Panc1 (cell line): ENCODE data around the gene FBXL22. TPM values are rescaled to one million over a fixed set of nuclear protein-coding genes. Genes with fewer than 3 reads are reported as not detected.

ENCODE experiments used
- ATAC-seq: fragments of 200-7000 bp; cut with Tn5 transposase; 2 replicates; pipeline ENCODE4 v1.9.1; 2020; ENCODE audit warnings: mild to moderate bottlenecking, moderate library complexity
- BruUV-seq: library from RNA; stranded (reverse); fragments of 400-500 nt; replicated peaks from 2 replicates; lab custom pipeline; 2021; lab: Mats Ljungman, UMichigan
- CTCF ChIA-PET: fragments of 300-600 bp; sonication (Branson Sonifier 250); formaldehyde crosslinking; loops from one replicate; lab custom pipeline; 2022; ENCODE audit warnings: antibody characterized with exemption; lab: Charles Lee
- POLR2A ChIA-PET: fragments of 300-600 bp; sonication (Branson Sonifier 250); formaldehyde crosslinking; loops from one replicate; lab custom pipeline; 2022; ENCODE audit warnings: antibody characterized with exemption; lab: Charles Lee
- DNase-seq: peaks from one replicate; pipeline ENCODE4 v3.0.0-alpha.2; 2010; ENCODE audit warnings: low read depth, low spot score
- H3K27ac ChIP-seq: 2 replicates; pipeline ENCODE4 v1.5.1; 2011; ENCODE audit warnings: mild to moderate bottlenecking, low read length, inconsistent platforms
- H3K27me3 ChIP-seq: fragments of 200-500 bp; sonication (Bioruptor generic); 2 replicates; pipeline ENCODE4 v1.6.0; 2014; ENCODE audit warnings: low read length, inconsistent platforms; ENCODE audit not compliant: control insufficient read depth, insufficient read depth
- H3K36me3 ChIP-seq: fragments of 200-500 bp; sonication (Bioruptor generic); 2 replicates; pipeline ENCODE4 v1.5.1; 2014; ENCODE audit warnings: inconsistent platforms, mild to moderate bottlenecking, low read length, moderate library complexity; ENCODE audit not compliant: control insufficient read depth, insufficient read depth
- H3K4me1 ChIP-seq: 2 replicates; pipeline ENCODE4 v1.5.1; 2011; ENCODE audit warnings: inconsistent platforms, mild to moderate bottlenecking, low read length, moderate library complexity; ENCODE audit not compliant: control insufficient read depth, insufficient read depth
- H3K4me3 ChIP-seq, 2 experiments: 2 replicates each; pipeline ENCODE4 v1.5.1; 2011 to 2012; ENCODE audit warnings: low read depth in 2 of 2, low read length in 2 of 2, mild to moderate bottlenecking in 2 of 2, inconsistent platforms in 1 of 2, moderate library complexity in 1 of 2
- H3K9me3 ChIP-seq: fragments of 200-500 bp; sonication (Bioruptor generic); 2 replicates; pipeline ENCODE4 v1.5.1; 2014; ENCODE audit warnings: low read depth, mild to moderate bottlenecking, inconsistent platforms, low read length, moderate library complexity; ENCODE audit not compliant: control insufficient read depth, insufficient read depth
- CTCF ChIP-seq: fragments of 450-650 bp; IDR thresholded peaks from 2 replicates; pipeline ENCODE4 v1.5.1; 2017; ENCODE audit warnings: mild to moderate bottlenecking
- POLR2AphosphoS5 ChIP-seq: IDR thresholded peaks from 2 replicates; pipeline ENCODE4 v1.6.1; 2012; ENCODE audit warnings: mild to moderate bottlenecking, low read depth, low read length, moderate library complexity
- REST ChIP-seq, 2 experiments: IDR thresholded peaks; 2 replicates each; pipeline ENCODE4 v1.6.1; 2011 to 2012; ENCODE audit warnings: low read depth in 2 of 2, control low read depth in 1 of 2, low read length in 1 of 2, mild to moderate bottlenecking in 1 of 2, moderate library complexity in 1 of 2; ENCODE audit not compliant: insufficient read depth in 1 of 2
- SIN3A ChIP-seq: IDR thresholded peaks from 2 replicates; pipeline ENCODE4 v1.6.1; 2012; ENCODE audit warnings: low read depth, mild to moderate bottlenecking, low read length, moderate library complexity, borderline replicate concordance; ENCODE audit not compliant: insufficient read depth
- TCF7L2 ChIP-seq: IDR thresholded peaks from 2 replicates; pipeline ENCODE4 v1.6.1; 2011; ENCODE audit warnings: mild to moderate bottlenecking, low read depth, low read length, inconsistent platforms
- in situ Hi-C: cut with HindIII; loops from 2 replicates; pipeline ENCODE4 v1.10.0; 2016; ENCODE audit warnings: low sequenced_read_pairs, low pct_unique_long_range_greater_than_20kb
- intact Hi-C: fragments of 100-400 bp; cut with micrococcal nuclease; formaldehyde crosslinking; loops from one replicate; pipeline ENCODE4 v1.10.0; 2022; ENCODE audit not compliant: unreplicated experiment
- total RNA-seq: library from RNA; stranded (reverse); gene quantifications from one replicate; pipeline ENCODE4 v1.2.1, GENCODE V29; 2021; ENCODE audit not compliant: unreplicated experiment

The FBXL22 gene
- total RNA-seq, 1 experiment from 2014 or later = 0.54 TPM

DNA sequence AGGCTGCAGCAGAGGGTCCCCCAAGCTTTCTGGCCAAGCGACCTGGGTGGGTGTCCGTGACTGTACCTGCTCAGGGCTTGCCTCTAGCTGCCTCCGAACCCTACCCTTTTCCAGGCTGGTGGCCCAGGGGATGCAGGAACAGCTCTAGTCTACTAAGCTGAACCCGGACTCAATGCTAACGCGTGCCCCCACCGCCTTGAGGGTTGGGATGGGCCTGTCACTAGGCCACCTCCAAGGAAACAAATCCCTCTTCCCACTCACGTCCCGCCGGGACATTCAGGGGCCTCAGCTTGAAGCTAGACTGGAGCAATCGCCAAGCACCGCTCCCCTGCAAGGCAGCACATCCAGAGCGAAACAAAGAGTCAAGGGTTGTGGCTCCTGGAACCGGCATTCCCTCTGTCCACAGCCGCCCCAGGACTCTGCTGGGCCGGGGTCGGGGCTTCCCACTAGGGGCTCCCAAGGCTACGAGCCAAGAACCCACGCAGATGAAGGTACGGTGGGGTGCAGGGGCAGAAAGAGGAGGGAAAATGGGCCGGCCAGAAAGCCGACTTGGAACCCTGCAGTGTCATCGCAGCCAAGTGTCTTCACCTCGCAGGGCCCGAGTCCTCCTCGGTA lies 2.9 kb downstream of the FBXL22 start:
- intact Hi-C loops = no loop called here
- DNase-seq = no peak

GRCh38 chr15:63600616-63601025 lies 3.4 kb downstream of the FBXL22 start:
- DNase-seq (no peak), ATAC-seq (peak; percentile 88)
- ChIA-PET CTCF (interaction anchor here (0.6 to 0.9 kb wide), 2 partner anchors 64 to 134 kb away, joined by 3 to 5 read pairs; no protein-coding TSS in a partner anchor), POLR2A (no interaction called here)
- H3K27me3 ChIP-seq = no peaks in the 10 kb centered on the region
- no peaks in the 10 kb centered on the region for H3K36me3 ChIP-seq
- intact Hi-C loops = no loop called here
- H3K27ac ChIP-seq = peak overlapping the region; percentile 91
- no TSS peak for BruUV-seq
- peak overlapping the region; percentile 73 to 94 for H3K4me3 ChIP-seq
- peaks cover 16% of the 10 kb centered on the region for H3K4me1 ChIP-seq
- peak; percentile 87 for TF ChIP-seq POLR2AphosphoS5
- peak; percentile 79; the same call in 1 of the 2 replicates for TF ChIP-seq SIN3A
- no peak for TF ChIP-seq REST (IDR thresholded peaks at IDR 0.05; ENCODE audit: insufficient read depth in 1 of 2, low read depth in 2 of 2, low read length in 1 of 2)
- TF ChIP-seq TCF7L2 = peak; percentile 28; the same call in 1 of the 2 replicates
- TF ChIP-seq CTCF = peak; percentile 64
- in situ Hi-C loops = no loop called here
- H3K9me3 ChIP-seq = no peaks in the 10 kb centered on the region

More for the DNA sequence above, 2.9 kb downstream of the FBXL22 start:
- peak overlapping the region; percentile 91 for H3K27ac ChIP-seq
- peak overlapping the region; percentile 70 to 73 for H3K4me3 ChIP-seq
- BruUV-seq = no TSS peak
- H3K9me3 ChIP-seq = no peaks in the 10 kb centered on the region
- H3K4me1 ChIP-seq = peaks cover 16% of the 10 kb centered on the region
- POLR2A ChIA-PET = no interaction called here
- TF ChIP-seq POLR2AphosphoS5 (no peak), CTCF (no peak), SIN3A (no peak), TCF7L2 (no peak), REST (IDR thresholded peaks at IDR 0.05; ENCODE audit: insufficient read depth in 1 of 2, low read depth in 2 of 2, low read length in 1 of 2) (no peak)
- H3K27me3 ChIP-seq = no peaks in the 10 kb centered on the region
- ATAC-seq = peak; percentile 41
- in situ Hi-C loops = no loop called here
- no peaks in the 10 kb centered on the region for H3K36me3 ChIP-seq
- CTCF ChIA-PET = interaction anchor here (0.6 to 1.7 kb wide), 4 partner anchors 64 to 134 kb away, joined by 3 to 5 read pairs (median 4); no protein-coding TSS in a partner anchor
